B cell (primary cell): ENCODE measurements around the gene BTG2. TPM values are rescaled to one million over a fixed set of nuclear protein-coding genes. Genes with fewer than 3 reads are reported as not detected.
"Not testable (repeated sequence)": the region's sequence is repeated elsewhere in the genome, so short reads cannot be mapped to it uniquely, and the experiment has no call there.

ENCODE experiments used
- ATAC-seq: fragments of 200-7000 bp; cut with Tn5 transposase; one replicate; pipeline ENCODE4 v1.10.0; 2021; ENCODE audit warnings: low read depth, mild to moderate bottlenecking, moderate number of reproducible peaks, moderate library complexity
- CTCF ChIA-PET: fragments of 350-600 bp; sonication (Branson Sonifier 250); formaldehyde crosslinking; loops from one replicate; lab custom pipeline; 2021; ENCODE audit warnings: antibody characterized with exemption, inconsistent platforms; lab: Charles Lee
- POLR2A ChIA-PET: fragments of 350-600 bp; sonication (Branson Sonifier 250); formaldehyde crosslinking; loops from one replicate; lab custom pipeline; 2021; ENCODE audit warnings: antibody characterized with exemption; lab: Charles Lee
- DNase-seq: peaks from one replicate; pipeline ENCODE4 v3.0.0; 2013
- H2AFZ ChIP-seq: 2 replicates; pipeline ENCODE4 v1.6.1; 2012; ENCODE audit warnings: mild to moderate bottlenecking, low read depth, low read length; ENCODE audit not compliant: insufficient read depth, poor library complexity, severe bottlenecking
- H3K27ac ChIP-seq, 2 donors: 1 replicate in 1 of 2; 2 replicates in 1 of 2; pipeline ENCODE4 v1.5.1; 2012 to 2013; ENCODE audit warnings: low read length in 2 of 2, mild to moderate bottlenecking in 2 of 2, moderate library complexity in 1 of 2
- H3K27me3 ChIP-seq, 4 experiments: fragments of 200-600 bp in 1 of 4; sonication (generic) in 1 of 4; replicated peaks in 1 of 4; 1 replicate in 2 of 4; 2 replicates in 2 of 4; pipeline versions ENCODE4 v1.6.1 to v1.7.0; 2013 to 2016; ENCODE audit warnings: low read length in 3 of 4, mild to moderate bottlenecking in 2 of 4, mixed read lengths in 1 of 4, moderate library complexity in 1 of 4; ENCODE audit not compliant: insufficient read depth in 4 of 4, control insufficient read depth in 3 of 4; ENCODE audit errors: control extremely low read depth in 1 of 4
- H3K36me3 ChIP-seq, 2 experiments: replicated peaks in 1 of 2; 1 replicate in 1 of 2; 2 replicates in 1 of 2; pipeline versions ENCODE4 v1.6.1 to v1.7.1; 2013; ENCODE audit warnings: low read length in 1 of 2; ENCODE audit not compliant: insufficient read depth in 2 of 2, control insufficient read depth in 1 of 2; ENCODE audit errors: control extremely low read depth in 1 of 2, extremely low read depth in 1 of 2
- H3K4me1 ChIP-seq, 2 donors: fragments of 200-600 bp in 1 of 2; sonication (generic) in 1 of 2; 1 replicate in 1 of 2; 2 replicates in 1 of 2; pipeline versions ENCODE4 v1.5.1 to v1.6.1; 2013 to 2017; ENCODE audit warnings: low read length in 2 of 2; ENCODE audit not compliant: control insufficient read depth in 2 of 2, insufficient read depth in 2 of 2
- H3K4me2 ChIP-seq: replicated peaks from 2 replicates; pipeline ENCODE3; 2012; ENCODE audit warnings: mild to moderate bottlenecking, low read depth, low read length; ENCODE audit not compliant: poor library complexity, severe bottlenecking
- H3K4me3 ChIP-seq, 5 experiments: fragments of 200-600 bp in 1 of 5; sonication (generic) in 1 of 5; 1 replicate in 3 of 5; 2 replicates in 2 of 5; pipeline versions ENCODE4 v1.5.1 to v1.7.0; 2011 to 2016; ENCODE audit warnings: low read length in 4 of 5, mild to moderate bottlenecking in 4 of 5, low read depth in 2 of 5, control low read depth in 1 of 5, moderate library complexity in 1 of 5; ENCODE audit not compliant: insufficient read depth in 1 of 5; ENCODE audit errors: control extremely low read depth in 1 of 5, extremely low read depth in 1 of 5
- H3K79me2 ChIP-seq: fragments of 200-600 bp; sonication (generic); one replicate; pipeline ENCODE4 v1.6.0; 2016; ENCODE audit warnings: low read length; ENCODE audit not compliant: control insufficient read depth, insufficient read depth
- H3K9ac ChIP-seq: fragments of 200-600 bp; sonication (generic); 2 replicates; pipeline ENCODE4 v1.6.1; 2017; ENCODE audit warnings: mild to moderate bottlenecking, low read length, moderate library complexity
- H3K9me3 ChIP-seq, 3 donors: one replicate each; pipeline versions ENCODE4 v1.6.1 to v1.7.1; 2013; ENCODE audit warnings: low read length in 2 of 3; ENCODE audit not compliant: control insufficient read depth in 2 of 3, insufficient read depth in 1 of 3; ENCODE audit errors: control extremely low read depth in 1 of 3
- H4K20me1 ChIP-seq: 2 replicates; pipeline ENCODE4 v1.6.0; 2012; ENCODE audit warnings: mild to moderate bottlenecking, low read length; ENCODE audit not compliant: insufficient read depth, control insufficient read depth, poor library complexity, severe bottlenecking
- H3K27ac Mint-ChIP-seq: one replicate; pipeline ENCODE4 v1.8.0; 2021; ENCODE audit warnings: mixed read lengths
- H3K27me3 Mint-ChIP-seq: one replicate; pipeline ENCODE4 v1.8.0; 2021; ENCODE audit warnings: mixed read lengths
- H3K4me1 Mint-ChIP-seq: one replicate; pipeline ENCODE4 v1.8.0; 2021; ENCODE audit warnings: mixed read lengths
- H3K4me3 Mint-ChIP-seq: one replicate; pipeline ENCODE4 v1.8.0; 2021; ENCODE audit warnings: mixed read lengths
- H3K9me3 Mint-ChIP-seq: one replicate; pipeline ENCODE4 v1.8.0; 2022; ENCODE audit warnings: mixed read lengths; ENCODE audit not compliant: insufficient read depth
- EZH2 ChIP-seq: IDR thresholded peaks from 2 replicates; pipeline ENCODE4 v1.6.1; 2012; ENCODE audit warnings: borderline replicate concordance, low read depth, mild to moderate bottlenecking, moderate library complexity, low read length; ENCODE audit not compliant: insufficient read depth, poor library complexity, severe bottlenecking
- WGBS: methylation state at CpG from one replicate; pipeline ENCODE4 v1.1.5; 2013; ENCODE audit warnings: missing lambda C conversion rate; ENCODE audit not compliant: insufficient coverage; 5-methylcytosine and 5-hydroxymethylcytosine counted together
- intact Hi-C: fragments of 100-400 bp; cut with micrococcal nuclease; formaldehyde crosslinking; loops from one replicate; pipeline ENCODE4 v1.10.0; 2022
- polyA plus RNA-seq: library from polyadenylated mRNA; depleted of rRNA; stranded (reverse); fragments of >200 nt; gene quantifications from 2 replicates; pipeline ENCODE4 v1.2.3, GENCODE V29; 2012
- total RNA-seq, 2 donors: library from RNA; stranded (reverse); fragments of 120-200 nt in 1 of 2; gene quantifications; 1 replicate in 1 of 2; 2 replicates in 1 of 2; pipeline versions ENCODE4 v1.2.3 to v1.2.4, GENCODE V29; 2013 to 2022
- TF ChIP-seq, protein P1 (sequence below): fragments of 200-600 bp; IDR thresholded peaks from one replicate; pipeline ENCODE4 v1.8.0; 2022; ENCODE audit warnings: antibody characterized with exemption, mild to moderate bottlenecking

Gene BTG2
- total and polyA plus RNA-seq, 2 donors (not counting 1 experiment from before 2014, with no cell fraction given) = 508 to 778 TPM

DNA sequence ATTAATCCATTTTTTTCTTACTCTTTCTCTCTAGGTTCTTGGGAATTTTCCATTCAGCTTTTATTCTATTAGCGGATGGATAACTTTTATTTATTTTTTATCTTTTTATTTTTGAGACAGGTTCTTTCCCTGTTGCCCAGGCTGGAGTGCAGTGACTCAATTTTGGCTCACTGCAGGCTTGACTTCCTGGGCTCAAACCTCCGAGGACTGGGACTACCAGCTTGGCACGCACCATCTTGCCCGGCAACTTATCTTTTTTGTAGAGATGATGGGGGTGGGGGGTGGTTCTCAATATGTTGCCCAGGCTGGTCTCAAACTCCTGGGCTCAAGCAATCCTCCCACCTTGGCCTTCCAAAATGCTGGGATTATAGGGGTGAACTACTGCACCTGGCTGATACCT, 39.8 kb upstream of the BTG2 start:
- WGBS = 43% methylated on average over 1 of the region's 4 CpGs
- Mint-ChIP-seq H3K27me3 (peaks cover 4% of the 10 kb centered on the region), H3K4me1 (peaks cover 18% of the 10 kb centered on the region), H3K4me3 (no peak overlapping the region), H3K9me3 (no peaks in the 10 kb centered on the region), H3K27ac (no peak overlapping the region)
- Histone ChIP-seq H3K9ac (no peak overlapping the region), H3K36me3 (no peaks in the 10 kb centered on the region), H3K9me3 (no peaks in the 10 kb centered on the region), H3K79me2 (peaks cover 11% of the 10 kb centered on the region), H3K27me3 (no peaks in the 10 kb centered on the region), H2AFZ (no peak overlapping the region), H3K4me2 (peak overlapping the region; percentile 48), H3K4me1 (peaks cover 16 to 22% of the 10 kb centered on the region in 2 donors), H3K4me3 (no peak overlapping the region), H4K20me1 (no peaks in the 10 kb centered on the region), H3K27ac (no peak overlapping the region)
- intact Hi-C loops = no loop called here
- no peak for TF ChIP-seq EZH2
- TF ChIP-seq, protein P1, sequence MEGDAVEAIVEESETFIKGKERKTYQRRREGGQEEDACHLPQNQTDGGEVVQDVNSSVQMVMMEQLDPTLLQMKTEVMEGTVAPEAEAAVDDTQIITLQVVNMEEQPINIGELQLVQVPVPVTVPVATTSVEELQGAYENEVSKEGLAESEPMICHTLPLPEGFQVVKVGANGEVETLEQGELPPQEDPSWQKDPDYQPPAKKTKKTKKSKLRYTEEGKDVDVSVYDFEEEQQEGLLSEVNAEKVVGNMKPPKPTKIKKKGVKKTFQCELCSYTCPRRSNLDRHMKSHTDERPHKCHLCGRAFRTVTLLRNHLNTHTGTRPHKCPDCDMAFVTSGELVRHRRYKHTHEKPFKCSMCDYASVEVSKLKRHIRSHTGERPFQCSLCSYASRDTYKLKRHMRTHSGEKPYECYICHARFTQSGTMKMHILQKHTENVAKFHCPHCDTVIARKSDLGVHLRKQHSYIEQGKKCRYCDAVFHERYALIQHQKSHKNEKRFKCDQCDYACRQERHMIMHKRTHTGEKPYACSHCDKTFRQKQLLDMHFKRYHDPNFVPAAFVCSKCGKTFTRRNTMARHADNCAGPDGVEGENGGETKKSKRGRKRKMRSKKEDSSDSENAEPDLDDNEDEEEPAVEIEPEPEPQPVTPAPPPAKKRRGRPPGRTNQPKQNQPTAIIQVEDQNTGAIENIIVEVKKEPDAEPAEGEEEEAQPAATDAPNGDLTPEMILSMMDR = no peak
- ATAC-seq (no peak), DNase-seq (no peak)
- POLR2A ChIA-PET = no interaction called here
- CTCF ChIA-PET = interaction anchor here (0.7 to 37.7 kb wide), 11 partner anchors 11 to 863 kb away, joined by 3 to 1776 read pairs (median 7); partner anchors contain the start of genes BTG2, FMOD and OPTC

DNA sequence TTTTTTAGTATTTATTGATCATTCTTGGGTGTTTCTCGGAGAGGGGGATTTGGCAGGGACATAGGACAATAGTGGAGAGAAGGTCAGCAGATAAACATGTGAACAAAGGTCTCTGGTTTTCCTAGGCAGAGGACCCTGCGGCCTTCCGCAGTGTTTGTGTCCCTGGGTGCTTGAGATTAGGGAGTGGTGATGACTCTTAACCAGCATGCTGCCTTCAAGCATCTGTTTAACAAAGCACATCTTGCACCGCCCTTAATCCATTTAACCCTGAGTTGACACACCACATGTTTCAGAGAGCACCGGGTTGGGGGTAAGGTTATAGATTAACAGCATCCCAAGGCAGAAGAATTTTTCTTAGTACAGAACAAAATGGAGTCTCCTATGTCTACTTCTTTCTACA, 39.2 kb upstream of the BTG2 start:
- CTCF ChIA-PET = interaction anchor here (1.1 to 37.7 kb wide), 11 partner anchors 15 to 437 kb away, joined by 3 to 1776 read pairs (median 23); partner anchors contain the start of genes ATP2B4, BTG2, FMOD and OPTC

More for the DNA sequence above, 39.2 kb upstream of the BTG2 start:
- H3K4me3 ChIP-seq, H3K36me3 ChIP-seq, H4K20me1 ChIP-seq, ATAC-seq, H3K27me3 ChIP-seq, H3K4me3 Mint-ChIP-seq, H3K27me3 Mint-ChIP-seq, H3K27ac Mint-ChIP-seq, intact Hi-C loops, H3K27ac ChIP-seq, POLR2A ChIA-PET, H3K9me3 ChIP-seq, DNase-seq, H3K9me3 Mint-ChIP-seq, H2AFZ ChIP-seq, H3K9ac ChIP-seq: not testable (repeated sequence)
- Histone ChIP-seq H3K4me1 (peaks cover 22 to 27% of the 10 kb centered on the region in 2 donors), H3K79me2 (peaks cover 14% of the 10 kb centered on the region), H3K4me2 (peak overlapping the region; percentile 48)
- H3K4me1 Mint-ChIP-seq = peaks cover 23% of the 10 kb centered on the region
- no CpG with 5 or more reads among the region's 5 CpGs for WGBS
